ENCODE measurements around the gene CCNC.

CCNC gene

GRCh38 chr6:99590728-99591672, 22.5 kb upstream of the CCNC start:
- Histone ChIP-seq H3K27me3 (ENCODE audit: control insufficient read depth, insufficient read depth, low read length) (peaks cover 80% of the 10 kb centered on the region), H3K9me3 (ENCODE audit: control insufficient read depth, low read length) (no peaks in the 10 kb centered on the region)

GRCh38 chr6:99589907-99590493, 21.5 kb upstream of the CCNC start:
- no peak overlapping the region for H3K4me3 ChIP-seq (ENCODE audit: low read length)
- no peak overlapping the region for H3K9ac ChIP-seq (ENCODE audit: low read length)
- H3K4me1 ChIP-seq (ENCODE audit: control insufficient read depth, insufficient read depth, low read length): peaks cover 19% of the 10 kb centered on the region
- no peaks in the 10 kb centered on the region for H3K9me3 ChIP-seq (ENCODE audit: control insufficient read depth, low read length)
- no peaks in the 10 kb centered on the region for H3K36me3 ChIP-seq (ENCODE audit: control insufficient read depth, insufficient read depth, low read length)
- H3K27me3 ChIP-seq (ENCODE audit: control insufficient read depth, insufficient read depth, low read length): peaks cover 77% of the 10 kb centered on the region

More at GRCh38 chr6:99590728-99591672, 22.5 kb upstream of the CCNC start:
- Histone ChIP-seq H3K4me1 (ENCODE audit: control insufficient read depth, insufficient read depth, low read length) (peaks cover 19% of the 10 kb centered on the region), H3K9ac (ENCODE audit: low read length) (no peak overlapping the region), H3K36me3 (ENCODE audit: control insufficient read depth, insufficient read depth, low read length) (no peaks in the 10 kb centered on the region), H3K4me3 (ENCODE audit: low read length) (no peak overlapping the region)

GRCh38 chr6:99589290-99589672, 20.8 kb upstream of the CCNC start:
- Histone ChIP-seq H3K36me3 (ENCODE audit: control insufficient read depth, insufficient read depth, low read length) (no peaks in the 10 kb centered on the region), H3K4me3 (ENCODE audit: low read length) (peak overlapping the region; percentile 37), H3K9ac (ENCODE audit: low read length) (no peak overlapping the region), H3K9me3 (ENCODE audit: control insufficient read depth, low read length) (no peaks in the 10 kb centered on the region), H3K4me1 (ENCODE audit: control insufficient read depth, insufficient read depth, low read length) (peaks cover 19% of the 10 kb centered on the region), H3K27me3 (ENCODE audit: control insufficient read depth, insufficient read depth, low read length) (peaks cover 73% of the 10 kb centered on the region)

- Histone ChIP-seq H3K27me3 (ENCODE audit: control insufficient read depth, insufficient read depth, low read length) (peaks cover 67% of the 10 kb centered on the region), H3K4me1 (ENCODE audit: control insufficient read depth, insufficient read depth, low read length) (peaks cover 19% of the 10 kb centered on the region), H3K9ac (ENCODE audit: low read length) (peak overlapping the region; percentile 36)
Measured at GRCh38 chr6:99588618-99589289, 20.3 kb upstream of the CCNC start.

GRCh38 chr6:99587792-99588191, 19.3 kb upstream of the CCNC start:
- Histone ChIP-seq H3K9ac (ENCODE audit: low read length) (no peak overlapping the region), H3K4me1 (ENCODE audit: control insufficient read depth, insufficient read depth, low read length) (peaks cover 19% of the 10 kb centered on the region), H3K9me3 (ENCODE audit: control insufficient read depth, low read length) (no peaks in the 10 kb centered on the region), H3K36me3 (ENCODE audit: control insufficient read depth, insufficient read depth, low read length) (no peaks in the 10 kb centered on the region), H3K4me3 (ENCODE audit: low read length) (no peak overlapping the region), H3K27me3 (ENCODE audit: control insufficient read depth, insufficient read depth, low read length) (peaks cover 60% of the 10 kb centered on the region)

More at GRCh38 chr6:99588618-99589289, 20.3 kb upstream of the CCNC start:
- no peaks in the 10 kb centered on the region for H3K9me3 ChIP-seq (ENCODE audit: control insufficient read depth, low read length)
- H3K4me3 ChIP-seq (ENCODE audit: low read length): peak overlapping the region; percentile 37
- no peaks in the 10 kb centered on the region for H3K36me3 ChIP-seq (ENCODE audit: control insufficient read depth, insufficient read depth, low read length)

GRCh38 chr6:99579781-99580180, 11.3 kb upstream of the CCNC start:
- no peaks in the 10 kb centered on the region for H3K4me1 ChIP-seq (ENCODE audit: control insufficient read depth, insufficient read depth, low read length)
- H3K27me3 ChIP-seq (ENCODE audit: control insufficient read depth, insufficient read depth, low read length): peaks cover 4% of the 10 kb centered on the region
- H3K9ac ChIP-seq (ENCODE audit: low read length): no peak overlapping the region
- H3K9me3 ChIP-seq (ENCODE audit: control insufficient read depth, low read length): no peaks in the 10 kb centered on the region
- H3K4me3 ChIP-seq (ENCODE audit: low read length): no peak overlapping the region
- H3K36me3 ChIP-seq (ENCODE audit: control insufficient read depth, insufficient read depth, low read length): no peaks in the 10 kb centered on the region

GRCh38 chr6:99575544-99576227, 7.2 kb upstream of the CCNC start:
- H3K4me3 ChIP-seq (ENCODE audit: low read length): no peak overlapping the region
- H3K9ac ChIP-seq (ENCODE audit: low read length): no peak overlapping the region
- peaks cover 8% of the 10 kb centered on the region for H3K4me1 ChIP-seq (ENCODE audit: control insufficient read depth, insufficient read depth, low read length)
- H3K27me3 ChIP-seq (ENCODE audit: control insufficient read depth, insufficient read depth, low read length): peaks cover under 1% of the 10 kb centered on the region
- H3K9me3 ChIP-seq (ENCODE audit: control insufficient read depth, low read length): no peaks in the 10 kb centered on the region
- H3K36me3 ChIP-seq (ENCODE audit: control insufficient read depth, insufficient read depth, low read length): no peaks in the 10 kb centered on the region

GRCh38 chr6:99573980-99574617, 5.6 kb upstream of the CCNC start:
- H3K4me3 ChIP-seq (ENCODE audit: low read length): no peak overlapping the region
- H3K9ac ChIP-seq (ENCODE audit: low read length): no peak overlapping the region
- peaks cover 8% of the 10 kb centered on the region for H3K4me1 ChIP-seq (ENCODE audit: control insufficient read depth, insufficient read depth, low read length)
- H3K36me3 ChIP-seq (ENCODE audit: control insufficient read depth, insufficient read depth, low read length): no peaks in the 10 kb centered on the region
- no peaks in the 10 kb centered on the region for H3K9me3 ChIP-seq (ENCODE audit: control insufficient read depth, low read length)
- H3K27me3 ChIP-seq (ENCODE audit: control insufficient read depth, insufficient read depth, low read length): no peaks in the 10 kb centered on the region

- H3K36me3 ChIP-seq (ENCODE audit: control insufficient read depth, insufficient read depth, low read length): no peaks in the 10 kb centered on the region
- no peak overlapping the region for H3K9ac ChIP-seq (ENCODE audit: low read length)
- H3K4me3 ChIP-seq (ENCODE audit: low read length): no peak overlapping the region
- no peaks in the 10 kb centered on the region for H3K27me3 ChIP-seq (ENCODE audit: control insufficient read depth, insufficient read depth, low read length)
- no peaks in the 10 kb centered on the region for H3K9me3 ChIP-seq (ENCODE audit: control insufficient read depth, low read length)
- H3K4me1 ChIP-seq (ENCODE audit: control insufficient read depth, insufficient read depth, low read length): peaks cover 12% of the 10 kb centered on the region
Measured at GRCh38 chr6:99563056-99563723, 5.3 kb downstream of the CCNC start.

GRCh38 chr6:99560668-99561067, 7.8 kb downstream of the CCNC start:
- peaks cover 7% of the 10 kb centered on the region for H3K4me1 ChIP-seq (ENCODE audit: control insufficient read depth, insufficient read depth, low read length)
- H3K9me3 ChIP-seq (ENCODE audit: control insufficient read depth, low read length): no peaks in the 10 kb centered on the region
- H3K9ac ChIP-seq (ENCODE audit: low read length): no peak overlapping the region
- no peaks in the 10 kb centered on the region for H3K36me3 ChIP-seq (ENCODE audit: control insufficient read depth, insufficient read depth, low read length)
- no peaks in the 10 kb centered on the region for H3K27me3 ChIP-seq (ENCODE audit: control insufficient read depth, insufficient read depth, low read length)
- H3K4me3 ChIP-seq (ENCODE audit: low read length): no peak overlapping the region

- H3K36me3 ChIP-seq (ENCODE audit: control insufficient read depth, insufficient read depth, low read length): no peaks in the 10 kb centered on the region
- H3K27me3 ChIP-seq (ENCODE audit: control insufficient read depth, insufficient read depth, low read length): no peaks in the 10 kb centered on the region
- H3K9ac ChIP-seq (ENCODE audit: low read length): no peak overlapping the region
- H3K4me1 ChIP-seq (ENCODE audit: control insufficient read depth, insufficient read depth, low read length): peaks cover 7% of the 10 kb centered on the region
- no peaks in the 10 kb centered on the region for H3K9me3 ChIP-seq (ENCODE audit: control insufficient read depth, low read length)
- H3K4me3 ChIP-seq (ENCODE audit: low read length): no peak overlapping the region
Measured at GRCh38 chr6:99559057-99559456, 9.4 kb downstream of the CCNC start.

Measured in mucosa of stomach (tissue), 1 donor.